GM21367 (cell line): ENCODE data around the gene SKIDA1.

ENCODE experiments used
- ATAC-seq: cut with Tn5 transposase; IDR thresholded peaks from one replicate; pipeline ENCODE4 v1.9.1; 2021; ENCODE audit not compliant: unreplicated experiment

Gene SKIDA1

DNA sequence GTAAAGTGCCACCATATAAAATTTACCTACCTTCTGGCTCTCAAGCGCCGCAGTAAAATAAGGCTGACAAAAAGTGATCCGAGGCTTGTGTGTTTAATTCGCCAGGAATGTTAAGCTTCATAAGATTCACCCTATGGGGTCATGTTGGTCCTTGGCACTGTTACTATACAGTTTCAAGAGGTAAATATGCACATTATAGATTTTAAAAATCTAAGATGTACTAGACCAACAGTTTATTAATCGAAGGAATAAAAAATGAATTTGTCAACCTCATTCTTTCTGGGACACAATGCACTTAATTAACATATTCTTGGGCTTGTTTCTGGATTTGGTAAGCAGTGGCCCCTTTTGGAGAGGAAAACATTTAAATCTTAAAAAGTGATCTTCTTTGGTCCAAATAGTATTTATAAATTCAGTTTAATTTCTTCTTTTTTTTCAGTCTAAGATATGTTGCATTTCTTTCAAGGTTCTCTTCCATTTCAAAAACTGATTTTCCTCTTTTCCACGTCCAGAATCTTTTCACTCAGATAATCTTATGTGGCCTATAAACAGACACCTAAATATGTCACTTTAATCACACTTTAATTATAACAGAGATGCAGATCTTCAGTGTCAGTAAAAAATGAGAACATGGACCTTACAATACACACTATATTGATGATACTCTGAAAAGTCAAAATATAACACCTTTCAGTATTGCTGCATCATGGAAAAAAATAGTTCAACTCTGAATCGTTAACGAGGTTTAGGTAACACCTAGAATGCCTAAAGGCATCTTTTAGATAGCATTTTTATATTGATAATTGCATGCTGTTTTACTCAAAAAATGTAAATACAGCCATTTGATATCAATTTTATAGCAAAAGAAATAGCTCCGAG lies 3.8 kb upstream of the SKIDA1 start:
- ATAC-seq: no peak

- ATAC-seq: no peak
These were observed 3.0 kb upstream of the SKIDA1 start for GRCh38 chr10:21528236-21529031.

DNA sequence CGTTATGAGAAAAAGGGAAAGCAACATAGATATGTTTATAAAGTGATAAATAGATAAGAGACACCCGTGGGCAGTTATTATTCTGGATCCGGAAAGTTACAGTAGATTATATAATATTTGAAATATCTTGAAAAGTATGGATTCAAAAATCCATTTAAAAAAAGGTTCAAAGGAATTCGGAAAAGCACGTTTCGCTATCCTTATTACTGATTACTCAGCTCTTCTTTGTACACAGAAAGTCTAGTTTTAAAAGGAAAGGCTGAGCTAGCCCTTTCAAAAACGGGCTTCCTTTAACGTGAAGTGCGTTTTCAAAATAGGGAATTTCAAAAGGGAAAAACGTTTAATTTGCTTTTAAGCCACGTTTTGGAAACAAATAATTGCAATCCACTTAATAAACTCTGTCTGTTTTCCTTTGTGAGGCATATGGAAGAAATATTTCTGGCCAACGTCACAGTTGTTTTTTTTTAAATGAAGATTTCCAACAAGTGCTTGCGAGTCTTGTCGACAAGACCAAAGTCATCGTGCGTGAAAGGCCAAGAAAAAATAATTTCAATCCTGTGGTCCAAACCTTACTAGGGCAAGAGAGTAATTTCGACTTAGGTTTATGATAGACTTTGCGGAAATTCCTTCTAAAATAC lies 2.2 kb upstream of the SKIDA1 start:
- no peak for ATAC-seq

DNA sequence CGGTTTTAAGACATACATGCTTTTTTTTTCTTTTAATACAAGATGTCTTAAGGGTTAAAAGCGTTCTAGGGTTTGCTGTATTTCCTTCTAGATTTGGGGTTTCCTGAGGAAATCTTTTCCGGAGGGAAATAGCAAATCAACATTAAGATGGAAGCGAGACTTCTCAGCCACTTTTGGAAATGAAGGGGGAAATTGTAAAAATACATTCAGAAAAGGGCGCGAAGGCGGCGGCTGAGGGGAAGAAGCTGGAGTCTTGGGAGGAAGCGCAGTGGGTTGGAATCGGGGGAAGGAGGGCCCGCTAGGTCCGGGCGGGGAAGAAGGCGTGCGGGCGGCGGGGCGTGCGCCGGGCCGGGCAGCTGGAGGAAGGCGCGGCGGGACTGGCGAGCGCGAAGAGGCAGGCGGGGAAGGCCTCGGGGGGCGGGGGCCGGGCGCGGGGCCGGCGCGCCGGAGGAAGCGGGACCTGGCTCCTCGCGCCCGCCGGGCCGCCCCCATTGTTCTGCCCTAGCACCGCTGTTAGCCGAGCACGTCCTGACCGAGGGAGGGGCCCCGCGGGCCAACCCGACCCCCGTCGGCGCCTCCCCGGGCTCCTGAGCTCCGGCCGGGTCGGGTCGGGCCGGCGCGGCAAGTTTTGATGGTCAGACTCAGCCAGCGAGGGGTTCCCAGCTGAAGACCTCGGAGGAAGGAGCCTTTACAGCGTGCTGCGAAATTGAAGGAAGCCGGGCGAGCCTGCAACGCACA lies 1.5 kb upstream of the SKIDA1 start:
- ATAC-seq: no peak

DNA sequence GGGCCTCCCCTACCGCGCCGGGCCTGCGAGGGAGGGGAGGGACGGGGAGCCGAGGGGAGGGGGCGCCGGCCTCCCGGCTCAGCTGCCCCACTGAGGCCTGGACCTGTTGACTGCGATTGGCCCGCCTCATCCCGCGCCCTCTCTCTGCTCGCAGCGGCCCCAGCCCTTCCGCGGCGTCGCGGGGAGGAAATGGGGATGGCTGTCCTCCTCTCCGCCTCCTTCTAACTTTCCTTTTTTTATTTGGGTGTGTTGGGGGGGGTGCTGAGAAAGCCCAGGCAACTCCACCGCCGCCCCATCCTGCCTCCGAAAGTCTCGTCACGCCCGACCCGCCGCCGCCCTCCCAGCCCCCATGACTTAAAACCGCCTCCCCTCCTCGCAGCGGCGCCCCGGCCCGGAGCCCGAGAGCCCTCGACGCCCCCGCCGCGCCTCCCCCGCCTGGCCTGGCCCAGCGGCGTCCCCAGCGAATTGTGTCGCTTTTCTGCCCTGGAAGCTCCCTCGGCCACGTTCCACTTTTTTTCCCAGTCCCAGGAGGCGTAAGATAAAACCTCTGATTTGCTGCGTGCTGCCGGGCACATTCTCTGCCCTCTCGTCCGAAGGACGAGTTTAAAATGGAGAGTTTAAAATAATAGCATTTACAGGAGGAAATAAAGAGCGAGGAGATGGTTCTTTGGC lies 842 bp upstream of the SKIDA1 start:
- peak; percentile 30 for ATAC-seq

GRCh38 chr10:21524526-21525366 lies 736 bp downstream of the SKIDA1 start:
- no peak for ATAC-seq

DNA sequence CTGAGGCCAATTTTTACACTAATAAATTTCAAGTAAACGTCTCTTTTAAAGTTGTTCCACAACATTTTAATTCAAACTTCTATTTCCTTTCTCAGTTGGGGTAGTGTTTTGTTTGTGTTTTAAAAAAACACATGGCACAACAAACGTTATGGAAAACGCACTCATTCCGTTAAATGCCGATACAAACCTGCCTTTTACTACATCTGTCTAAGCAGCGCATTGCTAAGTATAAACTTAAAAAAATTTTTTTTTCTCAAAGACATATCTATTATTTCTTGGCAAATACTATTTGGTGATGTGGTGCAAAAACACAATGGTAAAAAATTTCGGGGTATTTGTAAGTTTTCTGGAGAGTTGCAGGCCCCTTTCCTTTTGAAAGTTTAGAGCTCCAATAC lies 1.4 kb downstream of the SKIDA1 start:
- ATAC-seq: no peak

- ATAC-seq: no peak
These were observed 1.9 kb downstream of the SKIDA1 start for GRCh38 chr10:21523557-21524008.

- no peak for ATAC-seq
These were observed 2.7 kb downstream of the SKIDA1 start for GRCh38 chr10:21522631-21523406.

DNA sequence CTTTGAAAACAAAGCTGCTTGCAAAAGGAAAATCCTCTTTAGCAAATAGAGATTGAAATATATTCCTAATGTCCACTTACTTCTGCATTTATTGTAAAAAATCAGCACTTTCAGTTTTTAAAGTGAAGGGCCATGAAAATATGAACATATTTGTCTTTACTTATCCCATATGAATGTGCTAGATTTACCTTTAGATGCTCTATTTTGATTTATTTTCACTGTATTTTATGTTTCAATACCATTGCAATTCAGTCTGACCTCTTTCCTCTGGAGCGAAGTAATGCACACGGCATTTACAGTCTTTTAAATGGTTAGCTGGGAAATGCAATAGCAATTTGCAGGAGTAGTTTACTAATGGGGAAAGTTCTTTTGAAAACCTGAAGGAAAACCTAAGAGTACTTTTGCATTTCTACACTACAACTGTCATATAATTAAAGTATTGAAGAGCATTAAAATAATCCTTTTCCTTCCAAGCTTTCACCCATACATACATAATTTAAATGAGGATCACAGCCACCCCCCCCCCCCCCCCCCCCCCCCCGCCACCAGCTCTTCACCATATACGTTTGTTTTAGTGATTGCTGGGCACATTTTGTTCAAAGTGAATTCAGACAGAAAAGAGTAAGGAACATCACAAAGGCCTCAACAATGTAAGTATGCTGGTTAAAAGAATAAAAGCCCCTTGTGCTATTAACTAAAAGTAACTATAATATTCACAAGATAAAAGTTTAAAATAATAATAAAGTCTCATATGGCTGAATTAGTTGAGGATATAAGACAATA lies 3.5 kb downstream of the SKIDA1 start:
- no peak for ATAC-seq

GRCh38 chr10:21520949-21521348 lies 4.5 kb downstream of the SKIDA1 start:
- no peak for ATAC-seq

GRCh38 chr10:21520509-21520908 lies 5.0 kb downstream of the SKIDA1 start:
- no peak for ATAC-seq

DNA sequence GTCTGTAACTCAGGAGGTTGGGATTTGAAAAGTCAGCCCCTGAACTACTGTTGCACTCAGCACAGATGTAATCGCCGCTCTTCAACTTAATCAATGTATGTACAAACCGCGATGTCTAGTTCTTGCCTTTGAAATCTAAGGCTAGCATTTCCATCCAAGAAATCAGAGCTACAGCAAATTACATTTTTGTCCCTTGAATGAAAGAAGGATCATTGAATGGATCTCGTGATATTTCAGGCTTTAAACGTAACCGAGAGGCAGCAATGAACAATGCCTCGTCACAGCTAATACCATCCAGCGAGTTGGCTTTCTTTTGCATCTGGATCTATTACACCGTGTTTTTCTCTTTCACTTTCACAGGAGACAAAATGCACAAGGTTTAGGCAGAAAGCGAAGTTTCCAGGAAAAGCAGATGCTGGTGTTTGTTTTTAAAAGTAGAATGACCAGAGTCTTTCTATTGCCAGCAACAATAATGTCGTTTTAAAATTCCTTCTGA lies 5.5 kb downstream of the SKIDA1 start:
- no peak for ATAC-seq

DNA sequence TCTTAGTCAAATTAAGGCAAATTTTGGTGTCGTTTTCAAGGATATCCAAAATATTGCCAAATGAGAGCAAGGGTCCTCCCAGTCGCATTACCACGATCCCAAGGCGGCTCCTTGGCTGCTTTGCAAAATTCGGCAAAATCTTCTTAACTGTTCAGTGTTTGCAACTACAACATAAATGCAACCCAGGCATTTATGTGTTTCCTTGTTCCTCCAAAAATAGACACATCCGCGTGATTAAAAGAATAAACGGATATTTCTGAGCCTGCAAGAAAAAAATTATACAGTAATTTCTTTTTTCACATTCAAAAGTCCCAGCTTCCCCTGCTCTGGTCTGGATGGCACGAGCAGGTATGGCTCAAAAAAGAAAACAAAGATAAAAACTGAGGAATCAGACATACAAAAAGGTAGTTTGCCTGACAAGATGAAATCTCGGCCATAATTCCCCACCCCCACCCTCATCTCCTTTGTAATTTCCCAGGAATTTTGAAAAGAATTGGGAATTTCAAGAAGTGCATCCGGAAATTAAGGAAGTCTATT lies 6.0 kb downstream of the SKIDA1 start:
- ATAC-seq: no peak

- ATAC-seq: no peak
These were observed 6.7 kb downstream of the SKIDA1 start for GRCh38 chr10:21518641-21519396.

GRCh38 chr10:21518149-21518640 lies 7.3 kb downstream of the SKIDA1 start:
- ATAC-seq: no peak
